Measurements from ENCODE around the gene ARHGEF4. TPM values are rescaled to one million over a fixed set of nuclear protein-coding genes. Genes with fewer than 3 reads are reported as not detected.

The ARHGEF4 gene
- total RNA-seq, 1 experiment from 2014 or later = 26.6 TPM

GRCh38 chr2:130818809-130819208 is 17.9 kb upstream of the ARHGEF4 start:
- ATAC-seq (no peak), DNase-seq (ENCODE audit: low read depth, low spot score) (no peak)
- BruUV-seq (replicated peaks) = no TSS peak
- Histone ChIP-seq H3K4me1 (ENCODE audit: control insufficient read depth in 1 of 2, insufficient read depth in 2 of 2, low read length in 2 of 2) (peaks cover 0 to under 1% of the 10 kb centered on the region in 2 experiments; a peak in 1 of 4 replicates), H3K27ac (ENCODE audit: low read depth, low read length) (no peak overlapping the region), H3K27me3 (ENCODE audit: insufficient read depth, low read length) (no peaks in the 10 kb centered on the region), H3K79me2 (ENCODE audit: insufficient read depth, low read length) (no peaks in the 10 kb centered on the region), H4K20me1 (ENCODE audit: insufficient read depth) (no peaks in the 10 kb centered on the region), H3K4me3 (replicated peaks in 1 of 2; ENCODE audit: low read depth in 1 of 2, low read length in 2 of 2) (no peak overlapping the region), H3K9me3 (ENCODE audit: control insufficient read depth in 1 of 2, insufficient read depth in 1 of 2, low read depth in 1 of 2, low read length in 2 of 2) (no peaks in the 10 kb centered on the region), H2AFZ (ENCODE audit: low read depth, low read length, poor library complexity, severe bottlenecking) (no peak overlapping the region), H3K9ac (ENCODE audit: low read length) (no peak overlapping the region), H3K4me2 (ENCODE audit: low read length) (no peak overlapping the region), H3K9me2 (ENCODE audit: insufficient read depth) (no peaks in the 10 kb centered on the region), H3K36me3 (ENCODE audit: control insufficient read depth in 1 of 2, insufficient read depth in 2 of 2, low read length in 2 of 2) (no peaks in the 10 kb centered on the region)
- ChIA-PET CTCF (no interaction called here), RAD21 (ENCODE audit: low non-redundant PET in 1 of 2, low total read pairs in 2 of 2, uncharacterized antibody in 2 of 2, unreplicated experiment in 2 of 2) (no interaction called here), POLR2A (no interaction called here)
- no peak for TF ChIP-seq FOSL1 (IDR thresholded peaks at IDR 0.05; ENCODE audit: low read depth)
- TF ChIP-seq, protein P1, sequence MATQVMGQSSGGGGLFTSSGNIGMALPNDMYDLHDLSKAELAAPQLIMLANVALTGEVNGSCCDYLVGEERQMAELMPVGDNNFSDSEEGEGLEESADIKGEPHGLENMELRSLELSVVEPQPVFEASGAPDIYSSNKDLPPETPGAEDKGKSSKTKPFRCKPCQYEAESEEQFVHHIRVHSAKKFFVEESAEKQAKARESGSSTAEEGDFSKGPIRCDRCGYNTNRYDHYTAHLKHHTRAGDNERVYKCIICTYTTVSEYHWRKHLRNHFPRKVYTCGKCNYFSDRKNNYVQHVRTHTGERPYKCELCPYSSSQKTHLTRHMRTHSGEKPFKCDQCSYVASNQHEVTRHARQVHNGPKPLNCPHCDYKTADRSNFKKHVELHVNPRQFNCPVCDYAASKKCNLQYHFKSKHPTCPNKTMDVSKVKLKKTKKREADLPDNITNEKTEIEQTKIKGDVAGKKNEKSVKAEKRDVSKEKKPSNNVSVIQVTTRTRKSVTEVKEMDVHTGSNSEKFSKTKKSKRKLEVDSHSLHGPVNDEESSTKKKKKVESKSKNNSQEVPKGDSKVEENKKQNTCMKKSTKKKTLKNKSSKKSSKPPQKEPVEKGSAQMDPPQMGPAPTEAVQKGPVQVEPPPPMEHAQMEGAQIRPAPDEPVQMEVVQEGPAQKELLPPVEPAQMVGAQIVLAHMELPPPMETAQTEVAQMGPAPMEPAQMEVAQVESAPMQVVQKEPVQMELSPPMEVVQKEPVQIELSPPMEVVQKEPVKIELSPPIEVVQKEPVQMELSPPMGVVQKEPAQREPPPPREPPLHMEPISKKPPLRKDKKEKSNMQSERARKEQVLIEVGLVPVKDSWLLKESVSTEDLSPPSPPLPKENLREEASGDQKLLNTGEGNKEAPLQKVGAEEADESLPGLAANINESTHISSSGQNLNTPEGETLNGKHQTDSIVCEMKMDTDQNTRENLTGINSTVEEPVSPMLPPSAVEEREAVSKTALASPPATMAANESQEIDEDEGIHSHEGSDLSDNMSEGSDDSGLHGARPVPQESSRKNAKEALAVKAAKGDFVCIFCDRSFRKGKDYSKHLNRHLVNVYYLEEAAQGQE (IDR thresholded peaks at IDR 0.05; ENCODE audit: low read depth) = no peak
- TF ChIP-seq RAD21 (IDR thresholded peaks at IDR 0.05; ENCODE audit: low read depth) = no peak
- TF ChIP-seq ELF1 (IDR thresholded peaks at IDR 0.05; ENCODE audit: borderline replicate concordance, low read depth) = no peak
- no peak for TF ChIP-seq POLR2A (IDR thresholded peaks at IDR 0.05; ENCODE audit: borderline replicate concordance, extremely low read depth, insufficient read depth, insufficient read length)
- TF ChIP-seq ATF3 (IDR thresholded peaks at IDR 0.05) = no peak
- no peak for TF ChIP-seq EZH2phosphoT487 (IDR thresholded peaks at IDR 0.05; ENCODE audit: borderline replicate concordance)
- no peak for TF ChIP-seq YY1 (IDR thresholded peaks at IDR 0.05; ENCODE audit: extremely low read depth, insufficient replicate concordance, low read depth, low read length)
- no peak for TF ChIP-seq POLR2AphosphoS5 (IDR thresholded peaks at IDR 0.05; ENCODE audit: low read depth, low read length)
- intact Hi-C loops (cut with micrococcal nuclease) = no loop called here

Data from HCT116 (cell line).